Limb (tissue), 2 donors: ENCODE results near the gene WDR93.

ENCODE experiments used
- DNase-seq, 2 donors: peaks; one replicate each; pipeline ENCODE4 v3.0.0-alpha.2; 2016; ENCODE audit errors: extremely low spot score in 2 of 2

WDR93 gene

DNA sequence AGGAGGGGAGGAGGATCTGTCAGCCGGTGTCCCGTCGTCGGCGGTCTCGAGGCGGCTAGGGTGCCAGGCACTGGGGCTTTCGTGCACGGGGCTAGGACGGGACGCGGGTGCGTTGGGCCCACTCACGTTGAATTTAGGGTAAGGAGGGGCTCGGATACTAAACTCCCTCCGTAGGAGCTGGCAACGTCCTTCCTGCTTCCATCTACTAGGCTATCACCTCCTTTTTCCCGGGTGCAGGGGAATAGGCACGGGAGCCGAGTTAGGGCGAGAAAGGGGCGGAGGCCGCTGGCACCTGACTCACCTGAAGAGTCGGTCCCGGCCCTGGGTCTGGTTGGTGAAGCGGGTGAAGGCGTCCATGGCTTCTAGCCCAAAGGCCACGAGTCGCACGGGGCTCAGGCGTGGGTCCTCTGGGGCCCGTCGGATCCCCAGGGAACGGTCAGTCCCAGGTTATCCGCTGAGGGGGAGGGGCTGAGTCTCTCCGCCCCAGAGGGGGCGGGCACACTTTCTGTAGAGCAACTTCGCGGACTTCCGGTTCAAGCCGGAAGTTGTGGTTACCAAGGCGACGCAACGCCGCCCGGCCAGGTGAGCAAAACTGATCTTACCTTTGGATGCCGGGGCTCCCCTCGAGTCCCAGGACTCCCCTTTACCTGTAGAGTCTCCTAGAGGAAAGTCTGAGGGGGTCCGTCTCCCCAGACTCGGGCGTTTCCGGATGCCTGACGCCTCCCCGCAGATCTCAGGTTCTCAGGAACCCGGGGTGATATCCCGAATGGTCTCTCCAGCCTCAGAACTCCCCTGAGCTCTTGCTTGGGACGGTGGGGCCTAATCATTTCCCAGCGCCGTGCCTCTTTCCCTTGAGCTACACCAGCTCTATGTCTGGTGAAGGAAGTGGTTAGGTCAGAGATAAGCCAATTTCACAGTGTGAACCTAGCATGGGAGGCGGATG is at the start of gene WDR93, which contains the start of gene PEX11A:
Gene WDR93, plus strand, starts transcription at position 536 of the 943 bp plus-strand sequence. CDS start 10,936 bp downstream, outside the sequence.
Gene PEX11A, minus strand, starts transcription at position 479 of the 943 bp plus-strand sequence. Its CDS starts 122 bp downstream, at position 357.
- peak; percentile 60 to 82 for DNase-seq

DNA sequence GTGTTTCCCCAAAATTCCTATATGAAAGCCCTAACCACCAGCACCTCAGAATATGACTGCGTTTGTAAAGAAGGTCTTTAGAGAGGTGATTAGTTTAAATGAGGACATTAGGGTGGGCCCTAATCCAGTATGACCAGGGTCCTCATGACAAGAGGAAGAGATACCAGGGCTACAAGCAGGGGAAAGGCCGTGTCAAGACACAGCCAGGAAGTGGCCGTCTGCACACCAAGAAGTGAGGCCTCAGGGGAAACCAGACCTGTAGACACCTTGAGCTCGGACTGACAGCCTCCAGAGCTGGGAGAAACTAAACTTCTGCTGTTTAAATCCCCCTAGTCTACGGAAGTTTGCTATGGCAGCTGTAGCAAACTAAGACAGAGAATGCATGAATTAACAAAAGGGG is 49.6 kb upstream of the WDR93 start:
- DNase-seq = no peak

DNA sequence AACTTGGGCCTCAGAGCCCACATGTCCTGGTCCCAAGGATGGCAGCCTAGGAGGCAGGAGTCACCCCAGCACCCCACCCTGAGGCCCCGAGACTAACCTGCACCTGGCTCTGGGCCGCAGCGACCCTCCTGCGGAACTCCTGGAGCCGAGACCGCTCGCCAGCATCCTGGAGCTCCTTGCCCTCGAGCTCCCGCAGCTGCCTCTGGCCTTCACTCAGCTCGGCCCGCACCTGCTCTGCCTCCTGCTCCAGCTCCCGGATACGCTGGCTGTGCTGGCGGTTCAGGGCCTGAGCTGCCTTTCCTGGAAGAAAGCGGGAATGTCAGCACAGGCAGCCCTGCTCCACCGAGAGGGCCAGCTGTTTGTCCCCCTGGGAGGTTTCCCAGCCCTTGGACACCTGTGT is 48.5 kb upstream of the WDR93 start:
- no peak for DNase-seq

DNA sequence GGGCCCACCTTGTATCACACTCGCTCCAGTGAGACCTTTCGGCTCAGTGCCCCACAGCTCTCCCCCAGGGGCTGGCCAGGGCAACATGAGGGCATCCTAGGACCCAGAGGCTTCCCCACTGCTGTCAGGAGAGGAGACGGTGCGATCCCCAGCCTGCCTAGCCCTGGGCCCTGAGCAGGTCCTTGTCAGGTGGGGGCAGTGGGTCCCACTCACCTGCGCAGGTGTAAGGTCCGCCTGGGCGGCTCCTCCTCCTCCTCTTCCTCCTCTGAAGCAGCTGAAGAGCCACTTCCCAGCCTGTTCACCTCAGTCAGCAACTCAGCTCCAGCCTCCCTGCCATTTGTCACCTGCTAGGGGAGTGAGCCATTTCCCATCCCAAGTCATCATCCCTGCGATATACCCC is 44.9 kb upstream of the WDR93 start:
- DNase-seq = no peak

- no peak for DNase-seq
Observed at GRCh38 chr15:89646416-89647141, 44.0 kb upstream of the WDR93 start.

DNA sequence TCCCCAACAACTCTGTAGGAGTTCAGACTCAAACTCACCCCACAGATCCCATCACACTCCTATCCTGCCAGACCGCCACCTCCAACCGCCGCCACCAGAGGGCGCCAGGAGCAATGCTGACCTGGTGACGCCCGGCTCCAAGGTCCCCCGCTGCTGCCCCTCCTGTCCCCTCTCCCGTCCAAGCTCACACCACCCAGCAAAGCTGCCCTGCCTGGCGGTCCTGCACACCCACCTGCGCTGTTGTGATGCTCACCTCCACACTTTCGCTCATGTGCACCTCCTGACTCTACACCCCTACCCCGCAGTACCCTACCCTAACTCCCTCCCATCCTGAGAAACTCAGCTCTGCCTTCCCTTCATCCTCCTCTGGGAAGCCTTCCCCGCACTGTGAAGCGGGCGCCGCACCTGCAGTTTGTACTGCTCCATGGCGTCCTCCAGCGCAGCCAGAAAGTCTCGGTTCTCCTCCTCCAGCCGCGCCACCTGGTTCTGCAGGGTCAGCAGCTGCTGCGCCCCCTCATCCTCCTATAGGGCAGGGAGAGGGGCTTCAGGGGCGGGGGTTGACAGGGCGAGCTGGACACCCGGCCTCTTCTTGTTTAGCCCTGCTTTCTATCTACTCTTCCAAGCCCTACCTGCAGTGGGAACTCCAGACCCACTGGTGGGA is 43.3 kb upstream of the WDR93 start:
- DNase-seq = peak; percentile 39 to 84

- DNase-seq = no peak
Observed at GRCh38 chr15:89648106-89649012, 42.3 kb upstream of the WDR93 start.

- DNase-seq = no peak
Observed at GRCh38 chr15:89649013-89649625, 41.5 kb upstream of the WDR93 start.

DNA sequence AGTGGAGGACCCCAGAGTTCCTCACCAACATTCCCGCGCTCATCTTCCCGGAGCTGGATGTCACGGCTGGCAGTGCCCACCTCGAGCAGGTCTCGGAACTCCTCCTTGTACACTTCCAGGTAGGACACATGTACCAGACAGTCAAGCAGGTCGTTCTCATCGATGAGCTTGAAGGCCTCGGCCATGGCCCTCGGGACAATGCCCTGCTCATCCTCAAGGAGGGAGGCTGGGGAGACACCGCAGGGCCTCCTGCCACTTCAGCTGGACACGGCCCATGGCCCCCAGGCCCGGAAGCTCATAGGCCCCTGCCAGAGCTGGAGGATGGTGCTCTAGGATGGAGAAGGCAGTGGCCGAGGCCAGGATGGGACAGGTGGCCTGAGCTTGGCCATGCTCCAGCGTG is 40.9 kb upstream of the WDR93 start:
- DNase-seq = no peak

GRCh38 chr15:89652131-89652530 is 38.5 kb upstream of the WDR93 start:
- DNase-seq = no peak

DNA sequence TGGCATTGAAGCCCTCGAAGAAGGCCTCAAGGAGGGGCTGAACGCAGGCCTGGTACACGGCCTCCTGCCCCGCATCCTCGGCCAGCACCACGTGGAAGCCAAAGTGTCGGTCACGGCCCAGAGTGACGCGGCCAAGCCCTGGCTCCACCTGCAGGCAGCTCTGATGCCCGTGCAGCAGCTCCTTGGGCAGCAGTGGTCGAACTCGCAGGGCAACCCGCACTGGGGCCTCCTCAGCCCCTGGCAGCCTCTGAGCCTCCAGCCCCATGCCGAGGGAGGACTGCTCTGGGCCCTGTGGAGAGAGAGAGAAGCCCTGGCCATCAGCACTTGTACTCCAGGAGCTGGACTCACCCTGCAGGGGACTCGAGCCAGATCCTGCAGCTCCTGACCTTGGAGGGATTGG is 37.9 kb upstream of the WDR93 start:
- DNase-seq = no peak

- no peak for DNase-seq
Observed at GRCh38 chr15:89653578-89653977, 37.0 kb upstream of the WDR93 start.

- no peak for DNase-seq
Observed at GRCh38 chr15:89654301-89654761, 36.3 kb upstream of the WDR93 start.

- DNase-seq = peak; percentile 55 to 93
Observed at GRCh38 chr15:89654847-89655805, 35.5 kb upstream of the WDR93 start, which contains the start of gene KIF7. KIF7 (minus strand) TSS chr15:89655467; CDS start chr15:89652930, 2,537 bp downstream.

DNA sequence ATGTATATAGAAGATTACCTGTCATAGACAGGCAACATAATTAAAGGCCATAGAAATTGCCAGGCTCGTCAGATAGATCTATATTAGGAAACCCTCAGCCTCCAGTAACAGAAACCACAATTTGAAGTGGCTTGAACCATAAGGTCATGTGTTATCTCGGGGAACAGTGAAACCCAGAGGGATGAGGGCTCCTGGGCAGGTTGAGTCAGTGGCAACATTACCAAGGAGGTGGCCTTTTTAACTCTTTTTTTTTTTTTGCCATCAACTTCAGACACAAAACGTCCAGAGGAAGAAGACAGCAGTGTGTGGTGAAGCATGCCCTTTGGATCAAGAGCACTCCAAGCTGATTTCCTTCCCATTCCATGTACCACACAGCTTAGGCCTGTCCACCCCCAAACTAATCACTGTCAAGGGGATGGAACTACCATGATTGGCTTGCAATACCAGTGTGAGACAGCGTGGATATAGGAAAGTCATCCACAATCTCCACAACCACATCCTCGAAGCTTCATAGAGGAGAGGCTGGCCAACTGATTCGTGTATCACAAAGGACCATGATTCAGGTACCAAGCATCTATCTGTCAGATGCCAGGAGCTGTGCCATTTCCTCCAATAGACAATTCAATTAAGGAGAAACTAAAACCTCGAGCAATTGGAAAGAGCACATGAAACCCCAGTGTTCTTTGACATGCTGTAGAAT is 34.3 kb upstream of the WDR93 start:
- no peak for DNase-seq

- no peak for DNase-seq
Observed at GRCh38 chr15:89657686-89658200, 32.9 kb upstream of the WDR93 start.

DNA sequence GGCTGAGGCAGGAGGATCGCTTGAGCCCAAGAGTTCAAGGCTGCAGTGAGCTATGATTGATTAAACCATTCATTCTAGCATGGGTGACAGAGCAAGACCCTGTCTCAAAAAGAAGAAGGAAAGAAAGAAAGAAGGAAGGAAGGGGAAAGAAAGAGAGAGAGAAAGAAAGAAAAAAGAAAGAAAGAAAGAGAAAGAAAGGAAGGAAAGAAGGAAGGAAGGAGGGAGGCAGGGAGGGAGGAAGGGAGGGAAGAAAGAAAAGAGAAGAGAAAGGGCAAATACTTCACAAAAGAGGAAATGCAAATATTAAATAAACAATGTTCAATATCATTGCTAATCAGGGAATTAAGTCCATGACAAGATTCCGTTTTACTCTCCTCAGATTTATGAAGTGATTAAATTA is 31.3 kb upstream of the WDR93 start:
- DNase-seq = no peak

DNA sequence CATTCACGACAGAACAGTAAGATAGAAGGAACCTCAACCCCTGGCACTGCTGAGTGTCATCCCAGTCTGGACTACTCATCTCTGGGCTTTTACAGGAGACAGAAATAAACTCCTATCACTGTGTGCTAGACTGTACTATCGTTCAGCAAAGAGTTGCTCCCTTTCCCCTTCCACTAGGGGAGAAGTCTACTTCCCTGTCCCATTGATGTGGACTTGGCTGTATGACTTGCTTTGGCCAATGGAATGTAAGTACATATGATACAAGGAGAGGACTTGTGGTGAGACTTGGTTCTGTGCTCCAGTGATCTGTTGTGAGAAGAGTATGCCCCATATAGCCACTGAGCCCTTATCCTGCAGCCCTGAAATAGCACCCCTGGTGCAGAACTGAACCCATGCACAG is 30.1 kb upstream of the WDR93 start:
- DNase-seq = no peak
